ENCODE data around the gene HOXA3.

GRCh38 chr7:27097686-27098577, 54.5 kb downstream of the HOXA3 start:
- TF ChIP-seq PPARA (CRISPR knock-in tag; IDR thresholded peaks at IDR 0.05; ENCODE audit: borderline replicate concordance) (no peak), PATZ1 (CRISPR knock-in tag; IDR thresholded peaks at IDR 0.05; ENCODE audit: borderline replicate concordance) (no peak), ZNF565 (CRISPR knock-in tag; conservative IDR thresholded peaks at IDR 0.05; ENCODE audit: low read depth) (no peak), ZNF70 (CRISPR knock-in tag; IDR thresholded peaks at IDR 0.05) (no peak), POU6F1 (CRISPR knock-in tag; IDR thresholded peaks at IDR 0.05; ENCODE audit: borderline replicate concordance, low read depth) (no peak), RARB (CRISPR knock-in tag; IDR thresholded peaks at IDR 0.05) (no peak)
